Dermis blood vessel endothelial cell (primary cell): ENCODE data around the gene SORCS1. TPM values are rescaled to one million over a fixed set of nuclear protein-coding genes. Genes with fewer than 3 reads are reported as not detected.

Source experiments
- DNase-seq: peaks from one replicate; pipeline ENCODE4 v3.0.0; 2010
- total RNA-seq: library from RNA; depleted of rRNA; stranded (reverse); fragments of >200 nt; gene quantifications from 2 replicates; pipeline ENCODE4 v1.2.3, GENCODE V29; 2014

The SORCS1 gene
- not detected in 2 replicates for total RNA-seq

DNA sequence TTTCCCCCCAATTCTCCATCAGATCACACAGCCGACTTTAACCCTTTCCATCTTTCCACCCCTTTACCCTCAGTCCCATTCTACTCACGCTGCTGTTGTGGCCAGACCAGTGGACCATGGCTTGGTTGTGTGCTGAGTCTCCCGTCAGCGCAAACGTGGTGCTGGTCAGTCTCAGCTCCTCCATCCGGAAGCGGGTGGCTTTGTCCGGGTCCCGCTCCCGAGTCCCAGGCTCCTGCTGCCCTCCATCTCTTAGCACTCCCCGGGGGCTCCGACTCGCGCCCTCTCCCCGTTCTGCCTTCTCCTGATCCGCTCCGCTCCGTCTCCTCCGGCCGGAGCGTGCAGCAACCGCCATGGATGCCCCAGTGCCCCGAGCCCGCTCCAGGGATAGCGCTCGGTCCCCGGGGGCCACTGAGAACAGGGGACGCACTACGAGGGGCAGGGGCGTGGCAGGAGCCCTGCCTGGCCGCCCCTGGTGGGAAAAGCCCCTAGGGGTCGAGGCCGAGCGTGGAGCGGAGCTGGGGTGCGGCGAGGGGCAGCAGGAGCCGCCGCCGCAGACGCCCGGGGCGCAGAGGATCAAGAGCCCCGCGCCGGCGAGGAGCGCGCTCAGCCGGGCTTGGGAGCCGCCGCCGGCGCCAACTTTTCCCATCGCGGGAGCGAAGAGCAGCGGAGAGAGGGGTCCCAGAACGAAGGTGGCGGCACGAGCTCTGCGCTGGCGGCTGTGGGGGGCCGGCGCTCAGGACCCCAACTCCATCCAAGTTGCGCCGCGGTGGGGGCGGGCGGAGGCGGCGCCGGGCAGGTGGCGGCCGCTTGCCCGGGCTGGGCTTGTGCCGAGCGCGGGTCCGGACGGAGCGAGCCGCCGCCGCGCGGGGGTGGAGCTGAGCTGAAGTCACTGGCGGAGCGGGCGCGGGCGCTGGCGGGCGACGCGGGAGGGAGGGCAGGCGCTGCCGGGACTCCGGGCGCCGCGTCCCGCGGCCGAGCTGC lies at the start of gene SORCS1:
Gene SORCS1 (minus strand): TSS at position 826 of the 981 bp plus-strand sequence.
- DNase-seq, result peak; percentile 1

DNA sequence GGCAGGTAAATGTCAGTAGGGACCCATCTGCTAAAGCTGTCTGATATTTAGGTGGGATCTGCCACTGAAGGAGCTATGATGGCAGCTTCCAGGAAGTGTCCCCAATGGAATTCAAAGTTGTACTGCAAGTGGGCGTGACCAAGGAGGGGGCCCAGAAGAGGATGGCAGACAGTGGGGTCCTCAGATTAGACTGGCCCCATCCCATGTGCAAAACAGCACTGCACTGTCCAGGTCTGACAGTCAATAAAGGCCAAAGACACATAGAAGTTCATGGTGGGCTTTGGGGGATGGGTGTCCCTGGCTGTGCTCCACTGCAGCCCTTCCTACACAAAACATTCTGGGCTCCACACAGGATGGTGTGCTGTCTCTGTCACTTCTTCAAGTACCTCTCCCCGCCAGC lies 49.8 kb upstream of the SORCS1 start:
- no peak for DNase-seq

DNA sequence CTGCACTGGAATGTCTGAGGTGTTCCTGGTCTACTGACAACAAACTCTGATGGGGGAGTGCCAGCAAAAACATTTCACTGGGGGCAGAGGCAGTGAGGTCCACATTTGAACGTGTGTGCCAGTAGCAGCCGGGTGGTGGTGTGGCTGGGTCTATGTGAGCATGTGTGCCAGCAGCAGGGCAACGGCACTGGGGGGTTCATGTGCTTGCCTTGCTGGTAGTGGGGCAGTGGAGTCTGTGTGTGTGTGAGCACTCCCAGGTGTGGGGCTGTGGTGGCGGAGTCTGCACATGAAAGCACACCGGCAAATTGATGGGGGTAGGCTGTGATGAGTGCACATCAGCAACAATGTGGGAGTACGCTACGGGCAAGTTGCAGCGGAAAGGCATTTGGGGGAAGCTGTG lies 49.4 kb upstream of the SORCS1 start:
- no peak for DNase-seq

DNA sequence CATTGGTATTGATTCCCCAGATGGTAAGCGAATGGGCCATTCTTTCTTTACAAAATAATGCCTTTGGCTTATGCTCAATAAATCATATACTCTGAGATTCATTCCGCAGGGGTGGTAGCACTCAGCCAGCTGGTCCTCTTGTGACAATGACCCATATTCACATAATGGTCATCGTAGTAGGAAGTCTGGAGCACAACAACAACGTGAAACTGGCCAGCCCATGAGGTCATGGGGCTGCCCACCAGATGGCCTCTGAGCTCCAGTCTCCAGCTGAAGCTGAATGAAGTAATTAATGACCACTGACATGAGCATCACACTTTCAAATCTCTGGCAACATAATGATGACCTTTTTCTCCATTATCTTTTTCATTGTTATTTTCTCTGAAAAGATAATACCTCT lies 42.3 kb upstream of the SORCS1 start:
- no peak for DNase-seq

DNA sequence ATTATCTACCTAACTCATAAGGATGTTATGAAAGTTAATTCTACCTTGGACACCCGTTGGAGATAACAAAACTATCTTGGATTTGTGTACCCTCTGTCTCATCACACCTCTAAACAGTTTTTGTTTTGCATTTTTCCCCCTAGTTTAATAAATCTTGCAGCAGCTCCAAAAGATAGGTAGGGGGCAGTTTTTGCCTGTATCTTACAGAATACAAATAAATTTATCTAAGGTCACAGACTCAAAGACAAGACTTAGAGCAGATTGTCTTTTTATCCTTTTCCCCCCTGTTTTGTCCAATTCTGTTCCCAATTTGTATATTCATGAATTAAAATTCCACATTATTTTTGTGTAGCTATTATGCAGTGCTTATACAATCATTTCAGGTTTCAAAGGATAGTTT lies 5.0 kb upstream of the SORCS1 start:
- DNase-seq, result no peak

DNA sequence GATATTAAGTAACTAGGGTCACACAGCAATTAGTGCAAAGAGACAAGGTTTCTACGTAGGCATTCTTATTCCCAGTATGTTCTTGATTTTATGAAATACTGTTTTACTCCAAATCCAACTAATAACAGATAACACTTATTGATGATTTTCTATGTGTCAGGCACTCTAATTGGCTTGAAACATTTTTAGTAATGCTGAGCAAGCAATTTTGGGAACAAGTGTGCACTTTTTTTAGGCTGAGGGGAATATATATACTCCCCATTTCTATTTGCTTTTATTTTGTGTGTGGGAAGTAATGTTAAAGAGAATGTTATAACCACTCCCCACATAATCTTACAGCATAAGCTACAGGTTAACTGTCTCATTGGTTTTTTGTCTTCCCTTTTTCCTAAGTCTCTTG lies 4.2 kb upstream of the SORCS1 start:
- no peak for DNase-seq

DNA sequence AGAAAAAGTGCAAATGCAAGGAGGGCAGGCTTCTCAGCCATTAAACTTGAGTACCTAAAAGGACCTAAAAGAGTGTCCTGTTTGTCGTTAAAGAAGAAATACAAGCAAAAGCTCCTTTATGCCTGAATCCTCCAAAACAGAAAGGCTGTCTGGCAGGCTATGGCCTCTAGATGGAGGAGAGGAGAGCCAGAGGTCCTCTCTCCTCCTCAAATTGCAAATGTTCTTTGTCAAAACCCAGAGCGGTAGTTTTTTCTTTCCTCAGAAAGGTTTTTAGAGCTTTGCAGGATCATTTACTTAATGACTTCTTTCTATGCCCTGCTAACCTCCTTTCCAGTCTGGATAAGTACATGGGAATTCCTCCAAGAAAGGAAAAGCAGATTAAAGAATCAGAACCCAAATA lies 1.9 kb upstream of the SORCS1 start:
- DNase-seq, result no peak

DNA sequence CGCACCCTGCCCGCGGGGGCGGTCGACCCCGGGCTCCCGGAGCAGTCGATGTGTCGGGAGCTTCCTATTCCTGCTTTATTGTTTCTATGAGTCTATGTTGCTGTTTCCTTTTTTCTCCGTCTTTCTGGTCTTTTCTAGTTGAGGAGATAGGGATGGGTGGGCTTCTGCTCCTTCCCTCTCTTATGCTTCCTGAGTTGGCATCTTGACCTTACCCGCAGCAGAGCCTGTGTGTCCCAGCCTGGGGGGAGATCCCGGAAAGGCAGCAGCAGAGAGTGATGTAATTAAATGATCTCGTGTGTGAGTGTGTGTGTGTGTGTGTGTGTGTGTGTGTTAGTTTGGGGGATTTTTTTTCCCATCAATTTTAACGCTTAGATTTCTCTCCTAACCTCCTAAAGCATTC lies 486 bp upstream of the SORCS1 start:
- DNase-seq, result no peak

DNA sequence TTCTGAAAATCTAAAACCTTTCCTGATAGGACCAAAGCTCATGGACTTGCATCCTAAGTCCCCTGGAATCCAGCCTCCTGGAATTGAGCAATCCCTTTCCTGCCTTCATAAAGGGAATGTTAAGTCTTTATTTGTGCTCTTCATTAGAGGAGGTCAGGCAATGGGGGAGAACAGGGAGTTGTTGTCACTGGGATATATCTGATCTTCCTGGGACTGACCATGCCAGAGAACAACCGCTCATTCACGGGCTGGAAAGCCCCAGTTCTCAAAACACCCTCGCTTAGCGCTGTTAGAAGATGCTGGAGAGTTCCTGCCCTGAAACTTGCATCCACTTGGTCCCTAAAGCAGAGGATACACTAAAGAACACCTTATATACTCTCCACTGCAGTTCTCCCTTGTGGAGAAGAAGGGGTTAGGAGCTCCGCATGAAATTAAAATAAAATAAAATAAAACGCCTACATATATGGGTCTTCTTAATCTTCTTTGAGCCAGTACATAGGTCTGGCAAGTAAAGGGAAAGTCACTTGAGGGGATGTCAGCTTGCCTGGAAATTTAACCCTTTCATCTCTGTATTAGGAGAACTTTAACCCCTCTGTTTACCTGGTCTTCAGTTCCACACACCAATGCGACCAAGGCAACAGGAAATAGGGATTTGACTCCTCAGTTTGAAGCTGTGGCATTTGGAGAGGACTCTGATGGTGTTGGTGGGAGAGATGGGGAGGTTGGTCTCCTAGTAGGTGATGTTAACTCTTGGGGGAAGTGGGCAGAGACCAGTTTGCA lies 1.2 kb downstream of the SORCS1 start:
- DNase-seq, result no peak

DNA sequence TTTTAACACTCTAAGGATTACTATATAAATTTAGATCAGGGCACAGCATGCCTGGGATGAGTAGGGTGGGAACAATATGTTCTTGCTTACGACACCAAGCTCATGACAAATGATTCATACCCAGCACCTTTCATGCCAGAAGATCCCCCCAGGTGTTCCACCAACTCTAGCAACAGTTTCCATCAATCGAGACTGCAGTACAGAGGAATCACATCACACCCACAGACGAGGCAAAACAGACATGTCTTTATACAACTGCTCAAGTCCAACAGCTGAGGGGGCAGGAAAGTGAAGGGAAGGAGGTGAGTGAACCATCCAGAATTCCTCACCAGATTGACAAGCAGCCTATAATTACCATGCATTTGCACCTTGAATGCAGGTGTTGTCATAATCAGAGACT lies 3.6 kb downstream of the SORCS1 start:
- DNase-seq, result no peak

DNA sequence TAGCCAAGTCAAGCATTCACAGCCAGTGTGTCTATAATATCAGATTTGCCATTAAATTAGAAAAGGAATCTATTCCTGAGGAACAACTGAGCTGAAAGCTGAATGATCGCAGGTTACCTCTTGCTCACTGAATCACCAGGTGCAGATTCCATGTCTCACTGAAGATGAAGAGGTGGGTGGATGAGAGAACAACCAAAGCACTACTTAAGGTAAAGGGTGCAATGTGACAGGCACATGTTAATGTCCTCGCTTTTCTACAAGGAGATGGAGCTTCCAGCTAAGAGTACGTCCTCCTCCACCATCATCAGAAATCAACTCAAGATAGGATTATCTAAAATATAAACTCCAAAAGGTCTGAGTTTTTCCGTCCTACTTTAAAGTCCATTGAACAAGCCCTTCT lies 4.6 kb downstream of the SORCS1 start:
- no peak for DNase-seq

DNA sequence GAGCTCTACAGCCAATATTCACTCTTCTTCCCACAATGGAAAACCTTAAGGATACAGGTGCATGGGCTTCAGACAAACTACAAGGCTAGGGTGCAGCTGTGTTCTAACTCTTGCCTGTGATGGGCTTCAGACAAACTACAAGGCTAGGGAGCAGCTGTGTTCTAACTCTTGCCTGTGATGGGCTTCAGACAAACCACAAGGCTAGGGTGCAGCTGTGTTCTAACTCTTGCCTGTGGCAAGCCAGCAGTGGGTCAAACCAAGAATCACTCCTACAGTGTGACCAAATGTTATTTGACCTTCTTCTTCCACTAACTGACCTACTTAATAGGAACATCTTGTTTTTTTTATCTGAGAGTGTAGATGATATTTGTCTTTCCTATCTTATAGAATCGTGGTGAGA lies 7.4 kb downstream of the SORCS1 start:
- no peak for DNase-seq

DNA sequence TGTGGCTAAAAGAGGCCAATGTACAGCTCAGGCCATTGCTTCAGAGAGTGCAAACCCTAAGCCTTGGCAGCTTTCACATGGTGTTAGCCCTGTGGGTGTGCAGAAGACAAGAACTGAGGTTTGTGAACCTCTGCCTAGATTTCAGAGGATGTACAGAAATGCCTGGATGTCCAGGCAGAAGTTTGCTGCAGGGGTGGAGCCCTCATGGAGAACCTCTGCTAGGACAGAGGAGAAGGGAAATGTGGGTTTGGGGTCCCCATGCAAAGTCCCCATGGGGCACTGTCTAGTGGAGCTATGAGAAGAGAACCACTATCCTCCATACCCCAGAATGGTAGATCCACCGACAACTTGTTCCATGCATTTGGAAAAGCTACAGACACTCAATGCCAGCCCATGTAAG lies 12.4 kb downstream of the SORCS1 start:
- no peak for DNase-seq

DNA sequence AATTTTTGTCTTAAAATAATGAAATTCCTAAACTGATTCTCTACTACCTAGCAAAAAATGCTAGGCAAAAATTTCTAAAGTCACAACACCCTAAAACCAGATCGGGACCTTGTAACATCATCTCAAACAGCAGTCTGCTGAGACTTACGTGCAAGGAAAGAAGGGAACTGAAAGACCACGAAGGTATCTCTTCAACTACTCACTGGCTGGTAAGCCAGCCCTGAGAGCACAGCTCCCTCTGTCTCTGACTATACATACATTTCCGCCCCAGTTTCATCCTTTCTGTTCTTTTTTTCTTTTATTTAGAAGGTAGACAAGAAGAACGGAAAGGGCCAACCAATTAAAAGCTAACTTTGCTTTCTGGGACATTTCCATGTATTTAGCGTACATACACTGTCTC lies 15.6 kb downstream of the SORCS1 start:
- no peak for DNase-seq

DNA sequence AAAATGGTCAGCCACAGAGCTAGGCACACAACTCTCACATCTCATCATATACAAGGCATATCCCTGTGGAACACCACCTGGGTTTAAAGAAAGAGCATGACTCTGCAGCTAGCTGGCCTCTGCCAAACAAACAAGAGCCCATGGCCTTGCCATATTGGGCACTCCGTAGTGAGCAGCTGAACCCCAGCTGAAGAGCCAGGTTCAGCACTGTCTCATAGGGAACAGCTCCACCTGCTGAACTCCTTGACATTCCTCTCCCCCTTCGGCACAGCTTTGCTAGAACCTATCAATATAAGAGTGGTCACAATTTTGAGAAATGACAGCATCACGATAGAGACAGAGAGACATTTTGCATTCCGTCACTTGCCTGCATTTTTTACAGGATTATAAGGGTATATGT lies 20.0 kb downstream of the SORCS1 start:
- DNase-seq, result no peak

DNA sequence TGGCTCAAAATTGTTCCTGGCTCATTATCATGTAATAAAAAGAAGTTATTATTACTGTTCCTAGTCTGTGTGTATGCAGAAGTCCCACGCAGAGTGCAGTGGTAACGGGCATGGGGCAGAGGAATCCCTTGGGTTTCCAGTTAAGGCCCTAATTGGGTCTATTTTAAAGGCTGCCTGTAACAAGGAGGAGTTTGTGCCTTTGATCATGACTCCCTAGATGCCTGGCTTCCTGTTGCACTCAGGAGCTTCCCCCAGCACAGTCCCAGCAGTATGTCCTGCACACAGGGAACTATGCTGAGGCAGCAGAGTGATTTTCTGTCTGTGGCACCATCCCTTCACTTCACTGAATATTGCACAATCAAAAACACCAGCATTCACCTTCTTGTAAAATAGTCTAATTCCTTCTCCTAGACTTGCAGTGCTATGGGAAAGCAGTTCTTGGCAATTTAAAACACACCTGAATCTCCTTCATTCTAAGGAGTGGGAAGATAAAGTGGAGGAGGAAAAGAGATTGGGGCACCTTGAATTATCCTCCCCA lies 22.9 kb downstream of the SORCS1 start:
- DNase-seq, result no peak

DNA sequence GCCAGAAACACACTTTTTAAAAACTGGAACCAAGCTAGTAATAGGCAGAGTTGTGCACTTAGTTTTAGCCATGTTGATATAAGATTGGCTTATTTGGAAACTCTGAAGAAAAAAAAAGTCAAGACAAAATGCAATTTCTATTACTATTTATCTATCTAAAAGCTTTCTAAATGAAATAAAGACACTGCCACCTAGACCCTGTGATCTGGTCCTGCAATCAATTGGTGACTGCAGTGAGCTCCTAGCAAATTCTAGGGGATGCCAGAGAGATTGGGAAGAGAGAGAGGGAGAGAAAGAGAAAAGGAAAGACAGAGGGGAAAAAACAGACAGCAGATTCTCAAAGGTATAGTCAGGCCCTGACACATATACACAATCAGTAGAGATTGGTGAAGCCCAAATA lies 25.3 kb downstream of the SORCS1 start:
- no peak for DNase-seq

DNA sequence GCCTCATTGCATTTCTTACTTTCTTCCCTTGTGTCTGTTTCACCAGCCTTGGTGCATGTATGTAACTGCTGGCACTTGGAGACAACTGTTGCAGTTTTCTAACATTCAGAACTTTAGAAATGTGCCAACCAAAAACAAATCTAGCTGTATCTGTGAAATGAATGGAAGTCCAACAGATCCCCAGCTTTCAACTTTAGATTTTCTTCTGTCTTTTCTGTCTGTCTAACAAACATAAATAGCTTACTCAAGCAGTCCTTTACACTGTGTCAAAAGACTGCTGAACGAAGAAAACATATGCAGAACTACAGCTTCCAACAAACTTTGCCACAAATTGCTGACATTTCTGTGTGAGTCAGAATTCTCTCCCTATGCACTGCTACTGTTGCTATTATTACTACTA lies 30.9 kb downstream of the SORCS1 start:
- no peak for DNase-seq

DNA sequence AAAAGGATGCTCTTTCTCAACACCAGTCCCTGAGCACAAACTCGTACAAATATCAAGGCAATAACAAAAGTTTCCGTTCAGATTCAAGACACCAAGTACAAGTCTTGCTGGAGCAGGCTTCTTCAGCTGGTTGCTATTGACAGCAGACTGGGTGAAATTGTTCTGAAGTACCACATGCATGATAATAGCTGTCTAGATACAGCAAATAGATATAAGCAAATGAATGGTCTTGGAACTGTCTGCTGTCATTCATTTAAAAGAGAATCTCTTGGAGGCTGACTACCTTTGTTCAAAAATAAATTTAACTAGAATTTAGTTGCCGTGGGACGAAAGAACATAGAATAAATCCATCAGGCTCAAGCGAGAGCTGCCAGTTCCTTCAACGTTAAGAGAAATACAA lies 35.5 kb downstream of the SORCS1 start:
- DNase-seq, result no peak

DNA sequence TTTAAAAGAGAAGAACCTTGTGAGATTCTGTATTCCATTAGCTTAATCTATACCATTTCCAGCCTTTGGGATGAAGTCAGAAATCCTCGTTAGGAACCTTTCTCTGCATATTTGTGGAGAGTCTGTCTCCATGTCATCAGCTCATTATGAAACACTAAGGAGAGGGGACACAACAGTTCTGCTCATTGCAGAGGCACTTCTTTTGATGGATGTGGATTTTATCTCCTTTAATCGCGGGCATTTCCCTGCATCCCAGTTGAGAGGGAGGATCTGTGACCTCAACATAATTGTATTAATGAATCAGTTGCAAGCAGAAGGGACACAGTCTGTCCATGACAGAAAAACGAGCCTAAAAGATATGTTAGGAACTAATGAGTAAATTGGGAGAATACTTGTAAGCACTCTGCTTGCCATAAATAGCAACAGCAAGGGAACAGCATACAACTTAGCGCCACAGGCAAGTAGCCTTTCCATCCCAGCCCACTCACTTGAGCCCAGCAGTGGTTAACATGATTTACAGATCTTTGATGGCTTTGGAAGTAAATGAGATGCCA lies 37.9 kb downstream of the SORCS1 start:
- no peak for DNase-seq

DNA sequence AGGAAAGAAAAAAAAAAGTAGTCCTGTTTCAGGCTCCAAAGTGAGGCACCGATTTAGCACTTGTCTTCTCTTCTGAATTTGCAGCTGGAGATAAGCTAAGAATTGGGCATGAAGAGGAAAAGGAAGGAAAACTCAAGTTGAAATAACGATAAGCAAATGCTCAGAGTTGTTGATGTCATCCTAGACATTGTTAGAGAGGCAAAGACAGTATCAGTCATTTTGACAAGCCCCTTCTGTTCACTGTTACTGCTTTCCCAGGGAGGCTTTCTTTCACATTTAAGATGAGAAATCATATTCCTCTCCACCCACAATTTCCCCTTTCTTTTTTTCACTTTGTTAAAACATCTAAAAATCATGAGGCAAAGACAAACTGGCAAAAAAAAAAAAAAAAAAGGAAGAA lies 41.8 kb downstream of the SORCS1 start:
- no peak for DNase-seq

DNA sequence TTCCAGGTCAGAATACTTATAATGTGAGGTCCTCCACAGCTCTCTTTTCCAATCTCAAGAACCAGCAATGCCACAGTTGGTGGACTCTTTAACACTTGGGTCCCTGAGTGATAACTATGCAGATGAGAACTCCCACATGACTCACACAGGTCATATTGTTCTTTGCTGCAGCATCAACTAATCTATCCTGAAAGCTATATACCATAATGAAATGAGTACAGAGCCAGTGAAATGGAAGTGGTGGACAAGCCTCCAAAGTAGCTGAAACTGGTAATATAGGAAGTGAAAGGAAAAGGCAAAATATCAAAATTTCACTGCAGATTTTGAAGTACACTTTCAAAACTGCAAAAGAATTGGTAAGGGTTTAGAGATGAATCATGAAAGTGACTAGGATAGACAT lies 45.6 kb downstream of the SORCS1 start:
- no peak for DNase-seq

DNA sequence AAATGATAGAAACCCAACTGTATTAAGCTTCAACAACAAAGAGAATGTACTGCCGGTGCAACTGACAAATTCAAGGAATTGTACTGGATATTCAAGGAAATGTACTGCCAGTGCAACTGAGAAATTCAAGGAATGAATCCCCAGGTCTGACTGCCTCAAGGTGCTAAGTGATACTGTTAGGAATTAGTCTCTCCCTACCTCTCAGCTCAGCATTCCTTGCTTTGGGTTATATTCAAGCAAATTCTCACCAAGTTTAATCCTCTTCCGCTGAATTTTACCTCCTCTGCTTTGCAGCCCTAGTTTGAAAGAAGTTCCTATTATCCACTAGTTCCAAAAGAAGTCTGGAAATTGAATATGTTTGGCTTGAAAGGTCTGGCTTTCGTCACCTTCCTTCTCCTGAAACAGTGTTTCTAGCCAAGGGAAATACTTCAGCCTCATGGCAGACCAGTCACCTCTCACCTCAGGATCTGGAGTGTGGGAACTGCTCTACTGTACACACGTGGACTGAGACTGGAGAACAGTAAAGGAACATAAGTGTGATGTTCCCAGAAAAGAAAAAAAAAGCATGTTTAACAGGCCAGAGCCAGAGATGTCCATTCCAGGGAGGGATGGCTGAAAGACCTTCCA lies 60.4 kb downstream of the SORCS1 start:
- DNase-seq, result no peak
